ENCODE results near the gene MEF2B.

Gene MEF2B

GRCh38 chr19:19123386-19123785, 46.7 kb downstream of the MEF2B start:
- H3K4me3 ChIP-seq (ENCODE audit: low read length): no peak overlapping the region
- no peak for DNase-seq (ENCODE audit: low read depth)
- TF ChIP-seq, protein P1, sequence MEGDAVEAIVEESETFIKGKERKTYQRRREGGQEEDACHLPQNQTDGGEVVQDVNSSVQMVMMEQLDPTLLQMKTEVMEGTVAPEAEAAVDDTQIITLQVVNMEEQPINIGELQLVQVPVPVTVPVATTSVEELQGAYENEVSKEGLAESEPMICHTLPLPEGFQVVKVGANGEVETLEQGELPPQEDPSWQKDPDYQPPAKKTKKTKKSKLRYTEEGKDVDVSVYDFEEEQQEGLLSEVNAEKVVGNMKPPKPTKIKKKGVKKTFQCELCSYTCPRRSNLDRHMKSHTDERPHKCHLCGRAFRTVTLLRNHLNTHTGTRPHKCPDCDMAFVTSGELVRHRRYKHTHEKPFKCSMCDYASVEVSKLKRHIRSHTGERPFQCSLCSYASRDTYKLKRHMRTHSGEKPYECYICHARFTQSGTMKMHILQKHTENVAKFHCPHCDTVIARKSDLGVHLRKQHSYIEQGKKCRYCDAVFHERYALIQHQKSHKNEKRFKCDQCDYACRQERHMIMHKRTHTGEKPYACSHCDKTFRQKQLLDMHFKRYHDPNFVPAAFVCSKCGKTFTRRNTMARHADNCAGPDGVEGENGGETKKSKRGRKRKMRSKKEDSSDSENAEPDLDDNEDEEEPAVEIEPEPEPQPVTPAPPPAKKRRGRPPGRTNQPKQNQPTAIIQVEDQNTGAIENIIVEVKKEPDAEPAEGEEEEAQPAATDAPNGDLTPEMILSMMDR (IDR thresholded peaks at IDR 0.05; ENCODE audit: insufficient read depth, low read depth, low read length, missing control alignments): no peak

GRCh38 chr19:19122902-19123301, 47.2 kb downstream of the MEF2B start:
- no peak for DNase-seq (ENCODE audit: low read depth)
- no peak overlapping the region for H3K4me3 ChIP-seq (ENCODE audit: low read length)
- TF ChIP-seq, protein P1 (IDR thresholded peaks at IDR 0.05; ENCODE audit: insufficient read depth, low read depth, low read length, missing control alignments): no peak

- no peak overlapping the region for H3K4me3 ChIP-seq (ENCODE audit: low read length)
- no peak for DNase-seq (ENCODE audit: low read depth)
- TF ChIP-seq, protein P1 (IDR thresholded peaks at IDR 0.05; ENCODE audit: insufficient read depth, low read depth, low read length, missing control alignments): no peak
Observed at GRCh38 chr19:19121371-19121770, 48.7 kb downstream of the MEF2B start.

- TF ChIP-seq, protein P1 (IDR thresholded peaks at IDR 0.05; ENCODE audit: insufficient read depth, low read depth, low read length, missing control alignments): no peak
- DNase-seq (ENCODE audit: low read depth): peak; percentile 65
- no peak overlapping the region for H3K4me3 ChIP-seq (ENCODE audit: low read length)
Observed at GRCh38 chr19:19120308-19121231, 49.5 kb downstream of the MEF2B start.

DNA sequence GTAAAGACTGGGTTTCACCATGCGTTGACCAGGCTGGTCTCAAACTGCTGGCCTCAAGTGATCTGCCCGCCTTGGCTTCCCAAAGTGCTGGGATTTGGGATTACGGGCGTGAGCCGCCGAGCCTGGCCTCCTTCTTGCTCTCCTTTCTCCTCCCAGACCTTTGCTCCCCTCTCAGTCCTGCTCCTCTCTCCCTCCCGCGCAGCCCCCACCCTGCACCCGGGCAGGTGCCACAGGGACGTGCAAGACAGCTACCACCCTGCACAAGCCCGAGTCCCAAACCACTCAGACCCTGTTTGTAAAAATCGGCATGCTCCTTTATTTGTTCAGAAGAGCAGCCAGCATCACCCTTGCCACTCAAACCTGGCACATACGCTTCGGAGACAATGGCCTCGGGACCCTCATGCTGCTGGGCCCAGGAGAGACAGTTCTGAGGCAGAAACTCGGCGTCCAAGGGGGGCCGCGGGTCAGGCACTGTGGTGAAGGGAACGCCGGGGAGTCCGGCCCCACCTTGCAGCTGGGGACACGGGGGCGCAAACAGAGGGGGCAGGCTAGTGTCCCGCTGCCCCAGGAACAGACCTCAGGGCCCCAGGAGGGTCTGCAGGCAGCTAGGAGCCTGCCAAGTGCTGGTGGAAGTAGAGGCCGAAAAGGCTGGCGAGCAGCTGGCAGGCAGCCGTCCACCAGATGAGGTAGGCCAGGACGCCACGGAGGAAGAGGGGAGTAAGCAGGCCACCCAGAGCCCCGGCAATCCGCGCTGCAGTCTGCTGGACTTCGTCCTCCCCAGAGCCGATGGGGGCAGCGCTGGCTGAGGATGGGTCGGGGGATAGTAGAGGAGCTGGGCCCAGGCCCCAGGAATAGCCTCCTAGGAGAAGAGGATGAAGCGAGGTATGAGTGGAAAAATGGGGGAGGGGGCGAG, 50.5 kb downstream of the MEF2B start:
- no peak overlapping the region for H3K4me3 ChIP-seq (ENCODE audit: low read length)
- TF ChIP-seq, protein P1 (IDR thresholded peaks at IDR 0.05; ENCODE audit: insufficient read depth, low read depth, low read length, missing control alignments): no peak
- no peak for DNase-seq (ENCODE audit: low read depth)

- TF ChIP-seq, protein P1 (IDR thresholded peaks at IDR 0.05; ENCODE audit: insufficient read depth, low read depth, low read length, missing control alignments): peak; percentile 39
- no peak overlapping the region for H3K4me3 ChIP-seq (ENCODE audit: low read length)
- no peak for DNase-seq (ENCODE audit: low read depth)
Observed at GRCh38 chr19:19115954-19116353, 54.1 kb downstream of the MEF2B start.

All from epithelial cell of esophagus (primary cell).